ENCODE results near the gene SREK1.
"Not testable (repeated sequence)": the region's sequence is repeated elsewhere in the genome, so short reads cannot be mapped to it uniquely, and the experiment has no call there.

Gene SREK1

DNA sequence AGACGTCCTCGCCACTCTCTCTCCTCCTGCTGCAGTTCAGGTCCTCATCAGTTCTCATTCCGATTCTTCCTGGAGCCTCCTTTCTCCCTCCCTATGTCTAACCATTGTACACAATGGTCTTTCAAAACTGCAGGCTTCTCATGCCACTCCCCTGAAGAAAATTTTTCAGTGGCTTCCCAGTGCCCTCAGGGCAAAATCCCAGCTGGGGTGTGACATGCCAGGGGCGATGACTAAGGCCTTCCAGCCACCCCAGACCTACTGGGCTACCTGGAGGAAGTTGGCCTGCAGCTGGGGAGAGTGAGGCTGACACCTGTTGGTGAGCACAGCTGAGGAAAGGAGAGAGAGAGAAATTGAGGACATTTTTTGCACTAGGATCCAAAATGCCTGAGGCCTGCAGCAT lies 65.2 kb downstream of the SREK1 start:
- DNase-seq (ENCODE audit: low read depth), result no peak
- no peak overlapping the region for H3K4me3 ChIP-seq (ENCODE audit: low read depth, low read length)

DNA sequence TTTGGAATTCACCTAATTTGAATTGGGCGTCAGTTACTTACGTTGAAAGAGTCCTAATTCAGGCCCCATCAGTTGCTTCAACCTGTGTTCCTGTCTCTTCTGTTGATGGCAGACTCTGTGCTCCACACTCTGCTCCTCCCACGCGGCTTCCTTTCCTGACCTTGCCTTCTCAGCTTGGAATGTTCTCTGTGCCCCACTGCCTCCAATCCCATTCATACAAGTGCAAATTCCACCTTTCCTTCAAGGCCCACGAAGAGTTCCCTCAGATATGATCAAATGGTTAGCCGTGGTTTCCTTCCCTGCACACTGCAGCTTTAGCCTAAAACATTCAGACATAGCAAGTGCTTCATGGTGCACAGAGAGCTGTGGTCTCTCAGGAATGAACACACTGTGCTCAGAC lies 65.7 kb downstream of the SREK1 start:
- DNase-seq (ENCODE audit: low read depth), result no peak
- H3K4me3 ChIP-seq (ENCODE audit: low read depth, low read length), result no peak overlapping the region

DNA sequence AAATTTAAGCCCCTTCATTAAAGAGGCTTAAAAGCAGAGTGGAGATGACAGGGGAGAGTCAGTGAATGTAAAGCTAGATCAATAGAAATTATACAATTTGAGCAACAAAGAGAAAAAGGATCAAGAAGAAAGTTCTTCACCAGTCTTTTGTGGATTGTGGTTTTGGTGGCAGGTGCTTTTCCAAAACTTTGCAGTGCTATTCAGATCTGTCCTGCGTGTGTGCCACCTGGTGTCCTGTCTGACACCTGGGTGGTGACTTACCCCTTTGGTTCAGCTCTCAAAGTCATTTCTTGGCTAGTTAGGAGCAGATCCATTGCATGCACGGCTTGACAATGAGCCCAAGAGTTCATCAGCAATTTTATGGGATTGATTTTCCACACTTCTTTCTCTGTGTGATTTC lies 69.4 kb downstream of the SREK1 start:
- no peak overlapping the region for H3K4me3 ChIP-seq (ENCODE audit: low read depth, low read length)
- DNase-seq (ENCODE audit: low read depth), result no peak

DNA sequence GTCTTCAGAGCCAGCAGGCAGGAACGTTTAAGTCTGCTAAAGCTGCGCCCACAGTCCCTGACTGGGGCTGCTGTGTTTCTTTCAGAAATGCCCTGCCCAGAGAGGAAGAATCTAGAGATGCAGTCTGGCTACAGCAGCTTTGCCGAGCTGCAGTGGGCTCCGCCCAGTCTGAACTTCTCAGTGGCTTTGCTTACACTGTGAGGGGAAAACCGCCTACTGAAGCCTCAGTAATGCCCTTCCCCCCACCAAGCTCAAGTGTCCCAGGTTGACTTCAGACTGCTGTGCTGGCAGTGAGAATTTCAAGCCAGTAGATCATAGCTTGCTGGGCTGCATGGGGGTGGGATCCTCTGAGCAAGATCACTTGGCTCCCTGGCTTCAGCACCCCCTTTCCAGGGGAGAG lies 78.4 kb downstream of the SREK1 start:
- no peak for DNase-seq (ENCODE audit: low read depth)
- H3K4me3 ChIP-seq (ENCODE audit: low read depth, low read length), result no peak overlapping the region

DNA sequence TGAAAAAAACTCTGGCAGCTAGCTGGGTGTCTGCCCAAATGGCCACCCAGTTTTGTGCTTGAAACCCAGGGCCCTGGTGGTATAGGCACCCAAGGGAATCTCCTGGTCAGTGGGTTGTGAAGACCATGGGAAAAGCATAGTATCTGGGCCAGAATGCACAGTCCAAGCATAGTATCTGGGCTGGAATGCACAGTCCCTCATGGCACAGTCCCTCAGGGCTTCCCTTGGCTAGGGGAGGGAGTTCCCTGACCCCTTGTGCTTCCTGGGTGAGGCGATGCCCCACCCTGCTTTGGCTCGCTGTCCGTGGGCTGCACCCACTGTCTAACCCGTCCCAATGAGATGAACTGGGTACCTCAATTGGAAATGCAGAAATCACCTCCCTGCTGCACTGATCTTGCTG lies 78.8 kb downstream of the SREK1 start:
- H3K4me3 ChIP-seq (ENCODE audit: low read depth, low read length); DNase-seq (ENCODE audit: low read depth): not testable (repeated sequence)

DNA sequence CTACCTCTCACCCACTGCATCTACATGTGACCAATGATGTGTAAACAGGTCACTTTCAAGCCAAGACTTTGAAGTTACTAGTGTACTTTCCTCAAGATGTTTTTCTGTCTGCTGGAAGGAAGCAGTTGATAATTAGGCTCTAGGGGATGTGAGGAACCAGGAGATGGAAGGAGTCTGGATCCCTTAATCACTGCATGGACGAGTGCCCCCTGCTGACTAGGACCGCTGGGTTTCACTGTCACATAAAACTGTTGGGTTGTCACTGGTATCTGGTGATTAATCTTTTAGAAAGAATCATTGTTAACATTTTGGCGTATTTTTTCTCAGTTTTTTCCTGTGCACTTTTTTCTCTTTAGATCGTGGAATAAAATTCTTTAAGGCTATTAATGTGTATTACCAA lies 79.5 kb downstream of the SREK1 start:
- no peak overlapping the region for H3K4me3 ChIP-seq (ENCODE audit: low read depth, low read length)
- DNase-seq (ENCODE audit: low read depth), result no peak

DNA sequence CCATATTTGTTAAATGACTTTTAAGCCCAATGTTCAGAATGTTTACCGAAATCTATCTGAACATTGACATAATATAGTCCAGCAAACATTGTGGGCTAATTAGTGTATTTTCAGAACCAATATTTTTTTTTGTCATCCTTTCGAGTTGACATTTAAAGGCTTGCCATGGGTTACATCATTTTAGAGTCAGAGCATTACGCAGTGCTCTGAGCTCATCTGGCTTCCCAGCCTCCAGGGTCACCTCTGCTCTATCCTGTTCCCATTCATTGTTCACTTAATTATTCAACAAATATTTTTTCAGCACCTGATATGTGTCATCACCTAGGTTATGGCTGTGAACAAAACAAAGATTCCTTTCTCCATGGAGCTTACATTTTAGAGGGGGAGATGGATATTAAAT lies 80.2 kb downstream of the SREK1 start:
- H3K4me3 ChIP-seq (ENCODE audit: low read depth, low read length), result no peak overlapping the region
- no peak for DNase-seq (ENCODE audit: low read depth)

DNA sequence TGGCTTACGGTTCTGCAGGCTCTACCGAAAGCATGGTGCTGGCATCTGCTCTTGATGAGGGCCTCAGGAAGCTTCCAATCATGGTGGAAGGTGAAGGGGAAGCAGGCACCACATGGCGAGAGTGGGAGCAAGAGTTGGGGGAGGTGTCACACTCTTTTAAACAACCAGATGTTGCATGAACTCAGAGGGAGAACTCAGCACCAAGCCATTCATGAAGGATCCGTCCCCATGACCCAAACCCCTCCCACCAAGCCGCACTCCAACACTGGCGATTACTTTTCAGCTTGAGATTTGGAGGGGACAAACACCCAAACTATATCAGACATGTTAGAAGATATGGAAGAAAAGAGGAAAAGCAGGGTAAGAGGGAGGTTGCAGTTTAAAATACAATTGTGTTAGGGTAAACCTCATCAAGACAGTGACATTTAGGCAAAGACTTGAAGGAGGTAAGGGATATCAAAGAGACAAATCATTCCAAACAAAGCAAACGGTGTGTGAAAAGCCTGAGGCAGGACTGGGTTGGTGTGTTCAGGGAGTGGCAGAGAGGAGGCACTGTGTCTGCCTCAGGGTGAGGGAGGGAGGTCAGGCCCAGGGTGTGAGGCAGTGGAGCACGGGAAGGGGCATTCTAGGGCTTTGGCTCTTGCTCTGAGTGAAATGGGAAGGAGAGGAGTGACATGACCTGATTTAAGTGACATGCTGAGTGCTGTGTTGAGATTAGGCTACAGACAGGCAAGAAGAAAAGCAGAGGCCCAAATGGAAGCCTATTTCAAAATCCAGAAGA lies 80.9 kb downstream of the SREK1 start:
- H3K4me3 ChIP-seq (ENCODE audit: low read depth, low read length), result no peak overlapping the region
- no peak for DNase-seq (ENCODE audit: low read depth)

DNA sequence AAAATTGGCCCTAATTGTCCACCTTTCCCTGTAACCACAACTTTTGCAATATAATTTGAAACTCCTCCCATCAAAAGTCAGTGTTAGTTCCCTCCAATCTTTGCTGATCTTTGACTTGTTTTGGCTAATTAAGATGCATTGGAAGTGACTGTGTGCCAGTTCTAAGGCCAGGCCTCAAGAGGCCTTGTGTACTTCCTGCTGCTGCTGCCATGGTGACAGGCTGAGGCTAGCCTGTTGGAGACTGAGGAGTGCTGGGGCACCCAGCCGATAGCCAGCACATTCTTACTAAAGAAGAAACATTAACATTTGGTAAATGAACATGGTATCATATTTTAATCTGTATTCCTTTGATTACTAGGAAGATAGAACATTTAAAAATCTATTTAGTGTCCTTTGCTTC lies 86.5 kb downstream of the SREK1 start:
- no peak overlapping the region for H3K4me3 ChIP-seq (ENCODE audit: low read depth, low read length)
- no peak for DNase-seq (ENCODE audit: low read depth)

DNA sequence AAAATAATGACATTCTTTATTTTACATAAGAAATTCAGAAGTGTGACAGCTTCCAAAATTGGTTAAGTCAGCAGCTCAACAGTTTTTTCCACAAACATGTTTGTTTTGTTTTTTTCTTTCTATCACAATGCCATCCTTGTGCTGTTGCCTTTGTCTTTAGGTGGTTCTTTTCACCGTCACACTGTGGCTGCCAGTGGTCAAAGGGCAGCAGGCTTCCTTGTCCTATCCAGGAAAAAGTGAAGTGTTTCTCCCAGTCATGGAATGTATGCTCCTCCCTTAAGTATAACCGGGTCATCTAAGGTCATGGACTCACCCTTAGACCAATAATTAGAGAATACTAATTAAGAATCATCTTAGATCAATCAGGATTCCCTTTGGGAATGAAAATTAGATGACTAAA lies 87.4 kb downstream of the SREK1 start:
- H3K4me3 ChIP-seq (ENCODE audit: low read depth, low read length), result no peak overlapping the region
- no peak for DNase-seq (ENCODE audit: low read depth)

DNA sequence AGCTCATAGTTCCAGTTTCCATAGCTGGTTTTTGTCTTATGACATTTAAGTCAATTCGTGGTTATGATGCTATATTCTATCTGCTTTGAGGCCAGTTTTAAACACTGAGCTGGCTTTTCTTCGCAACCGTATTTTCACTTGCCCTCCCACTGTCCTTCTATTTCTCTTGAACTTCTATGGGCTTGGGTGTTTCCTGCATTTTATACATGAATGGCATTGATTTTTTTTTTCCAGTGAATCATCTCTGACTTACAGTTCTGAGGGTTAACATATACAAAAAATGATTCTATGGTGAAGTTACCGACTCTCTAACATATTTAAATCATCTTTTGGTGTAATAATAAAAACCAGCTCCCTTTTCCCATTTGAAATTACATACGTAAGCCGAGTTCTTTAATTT lies 88.2 kb downstream of the SREK1 start:
- no peak overlapping the region for H3K4me3 ChIP-seq (ENCODE audit: low read depth, low read length)
- DNase-seq (ENCODE audit: low read depth), result no peak

DNA sequence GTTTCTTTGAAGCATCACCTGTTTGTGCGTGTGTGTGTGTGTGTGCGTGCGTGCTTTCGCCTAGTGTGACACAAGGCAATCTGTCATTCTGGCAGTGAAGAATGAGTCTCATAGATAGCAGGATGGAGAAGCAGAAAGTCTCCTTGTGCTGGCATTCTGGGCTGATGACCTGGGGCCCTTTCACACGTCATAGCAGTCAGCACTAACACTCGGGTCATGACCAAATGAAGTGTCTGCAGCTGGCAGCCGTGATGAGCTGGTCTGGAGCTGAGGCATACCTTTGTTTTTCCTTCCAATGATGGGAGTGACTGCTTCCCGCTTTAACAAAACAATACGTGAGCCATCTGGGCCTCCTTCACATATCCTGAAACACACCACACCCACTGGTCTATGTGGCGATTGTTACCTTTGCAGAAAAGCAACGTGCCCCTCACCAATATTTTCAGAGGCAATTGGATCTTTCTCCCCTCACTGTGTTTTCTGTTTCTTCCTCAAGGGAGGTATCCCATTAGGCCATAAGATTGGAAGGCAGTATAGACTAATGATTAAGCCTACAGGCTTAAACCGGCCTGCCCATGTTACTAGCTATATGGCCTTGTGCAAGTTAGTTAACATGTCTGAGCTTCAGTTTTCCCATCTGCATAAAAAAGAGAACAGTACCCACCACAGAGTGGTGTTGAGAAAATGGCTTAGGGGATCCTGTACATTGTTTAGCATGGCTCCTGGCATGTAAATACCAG lies 88.8 kb downstream of the SREK1 start:
- peak; percentile 19 for DNase-seq (ENCODE audit: low read depth)
- no peak overlapping the region for H3K4me3 ChIP-seq (ENCODE audit: low read depth, low read length)

Data from skeletal muscle cell (primary cell).